Neural progenitor cell (in vitro differentiated cells): ENCODE results near the gene ANKRD39. TPM values are rescaled to one million over a fixed set of nuclear protein-coding genes. Genes with fewer than 3 reads are reported as not detected.

ENCODE experiments used
- DNase-seq: peaks from one replicate; pipeline ENCODE4 v3.0.0-alpha.2; 2016; ENCODE audit warnings: low spot score
- H2AFZ ChIP-seq: fragments of 200-600 bp; sonication (generic); replicated peaks from 2 replicates; pipeline ENCODE4 v1.6.1; 2016; ENCODE audit warnings: antibody characterized with exemption
- H3F3A ChIP-seq: fragments of 200-600 bp; sonication (generic); 2 replicates; pipeline ENCODE4 v1.6.1; 2016; ENCODE audit warnings: antibody characterized with exemption, low read depth
- H3K27ac ChIP-seq: fragments of 200-600 bp; sonication (generic); 2 replicates; pipeline ENCODE4 v1.5.1; 2016; ENCODE audit warnings: mild to moderate bottlenecking
- H3K27me3 ChIP-seq: fragments of 200-600 bp; sonication (generic); 2 replicates; pipeline ENCODE4 v1.6.1; 2016; ENCODE audit warnings: mild to moderate bottlenecking, moderate library complexity
- H3K36me3 ChIP-seq: fragments of 200-600 bp; sonication (generic); 2 replicates; pipeline ENCODE4 v1.5.1; 2016
- H3K4me1 ChIP-seq: fragments of 200-600 bp; sonication (generic); 2 replicates; pipeline ENCODE4 v1.6.1; 2016; ENCODE audit warnings: mixed run types
- H3K4me2 ChIP-seq: fragments of 200-600 bp; sonication (generic); 2 replicates; pipeline ENCODE4 v1.6.1; 2016
- H3K4me3 ChIP-seq: fragments of 200-600 bp; sonication (generic); 2 replicates; pipeline ENCODE4 v1.5.1; 2016
- H3K79me2 ChIP-seq: fragments of 200-600 bp; sonication (generic); 2 replicates; pipeline ENCODE4 v1.6.1; 2016; ENCODE audit warnings: low read depth
- H3K9ac ChIP-seq: fragments of 200-600 bp; sonication (generic); 2 replicates; pipeline ENCODE4 v1.6.1; 2016
- H3K9me3 ChIP-seq: fragments of 200-600 bp; sonication (generic); 2 replicates; pipeline ENCODE4 v1.5.1; 2016; ENCODE audit warnings: low read depth
- H4K20me1 ChIP-seq: fragments of 200-600 bp; sonication (generic); 2 replicates; pipeline ENCODE4 v1.6.1; 2016; ENCODE audit warnings: low read depth
- H3K27ac Mint-ChIP-seq: 3 replicates; pipeline ENCODE4 v1.8.0; 2021; ENCODE audit warnings: mixed read lengths
- H3K27me3 Mint-ChIP-seq: 2 replicates; pipeline ENCODE4 v1.8.0; 2022; ENCODE audit warnings: low read depth, mild to moderate bottlenecking, inconsistent platforms, moderate library complexity, mixed read lengths; ENCODE audit not compliant: insufficient read depth
- H3K36me3 Mint-ChIP-seq: 3 replicates; pipeline ENCODE4 v1.8.0; 2021; ENCODE audit warnings: mixed read lengths
- H3K4me1 Mint-ChIP-seq: 3 replicates; pipeline ENCODE4 v1.8.0; 2021; ENCODE audit warnings: mixed read lengths
- H3K4me3 Mint-ChIP-seq: 3 replicates; pipeline ENCODE4 v1.8.0; 2021; ENCODE audit warnings: mild to moderate bottlenecking, moderate library complexity, mixed read lengths
- H3K9me3 Mint-ChIP-seq: 3 replicates; pipeline ENCODE4 v1.8.0; 2020; ENCODE audit warnings: mixed read lengths
- EZH2 ChIP-seq: fragments of 200-600 bp; sonication (generic); IDR thresholded peaks from 2 replicates; pipeline ENCODE4 v1.6.1; 2017; ENCODE audit warnings: antibody characterized with exemption, mild to moderate bottlenecking, moderate library complexity
- EZH2phosphoT487 ChIP-seq: fragments of 200-600 bp; sonication (generic); IDR thresholded peaks from 2 replicates; pipeline ENCODE4 v1.6.1; 2017; ENCODE audit warnings: antibody characterized with exemption
- total RNA-seq: library from RNA; depleted of rRNA; stranded (reverse); fragments of >200 nt; gene quantifications from 2 replicates; pipeline ENCODE4 v1.2.3, GENCODE V29; 2015; ENCODE audit warnings: low replicate concordance
- TF ChIP-seq, protein P1 (sequence below): fragments of 200-600 bp; sonication (generic); IDR thresholded peaks from 2 replicates; pipeline ENCODE4 v1.5.1; 2017; ENCODE audit warnings: antibody characterized with exemption, mild to moderate bottlenecking

The ANKRD39 gene, protein sequence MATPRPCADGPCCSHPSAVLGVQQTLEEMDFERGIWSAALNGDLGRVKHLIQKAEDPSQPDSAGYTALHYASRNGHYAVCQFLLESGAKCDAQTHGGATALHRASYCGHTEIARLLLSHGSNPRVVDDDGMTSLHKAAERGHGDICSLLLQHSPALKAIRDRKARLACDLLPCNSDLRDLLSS
- 4.0 and 17.3 TPM in 2 replicates for total RNA-seq

DNA sequence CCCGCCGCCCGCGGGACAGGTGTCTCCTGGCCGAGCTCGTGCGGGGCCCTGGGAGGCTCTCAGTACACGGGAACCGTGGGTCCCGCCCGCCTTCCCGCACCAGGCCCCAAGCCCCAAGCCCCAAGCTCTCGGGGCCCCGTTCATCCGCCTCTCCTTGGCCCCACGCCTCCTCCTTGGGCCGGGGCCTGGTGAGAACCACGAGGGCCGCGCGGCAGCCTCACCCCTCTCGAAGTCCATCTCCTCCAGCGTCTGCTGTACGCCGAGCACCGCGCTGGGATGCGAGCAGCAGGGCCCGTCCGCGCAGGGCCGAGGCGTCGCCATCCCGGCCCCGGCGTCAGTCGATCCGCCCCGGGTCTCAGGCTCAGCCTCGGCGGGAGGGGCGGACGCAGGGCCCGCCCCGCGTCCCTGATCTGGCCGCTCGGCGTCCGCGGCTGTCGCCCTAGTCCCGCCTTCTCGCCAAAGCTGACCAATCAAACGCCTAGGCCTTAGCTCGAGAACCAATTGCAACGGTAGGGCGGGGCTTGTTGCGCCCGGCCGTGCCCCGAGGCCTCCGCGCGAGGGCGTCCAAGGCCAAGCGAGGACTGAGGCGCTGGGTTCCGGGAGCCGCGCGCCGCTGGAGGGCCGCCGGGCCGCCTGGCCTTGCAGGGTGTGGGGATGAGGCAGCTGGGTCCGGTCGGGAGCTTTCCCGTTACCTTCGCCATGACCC is at the start of gene ANKRD39:
Gene ANKRD39, minus strand, starts transcription at position 350 of the 706 bp plus-strand sequence. Its CDS starts 29 bp downstream, at position 321.
- H3K36me3 ChIP-seq: no peaks in the 10 kb centered on the region
- Mint-ChIP-seq H3K9me3 (no peaks in the 10 kb centered on the region), H3K4me3 (peak within 1 kb of the TSS; percentile 91), H3K27ac (peak within 1 kb of the TSS; percentile 21), H3K27me3 (peaks cover 9% of the 10 kb centered on the region), H3K4me1 (peaks cover 32% of the 10 kb centered on the region), H3K36me3 (peaks cover 16% of the 10 kb centered on the region)
- H3F3A ChIP-seq: peaks cover 39% of the 10 kb centered on the region
- H3K27ac ChIP-seq: no peak within 1 kb of the TSS
- DNase-seq: peak; percentile 100
- peak within 1 kb of the TSS; percentile 96 for H3K4me2 ChIP-seq
- H3K4me1 ChIP-seq: peaks cover 10% of the 10 kb centered on the region
- H3K9me3 ChIP-seq: no peaks in the 10 kb centered on the region
- peak within 1 kb of the TSS; percentile 80 for H3K4me3 ChIP-seq
- H2AFZ ChIP-seq: peak within 1 kb of the TSS; percentile 38
- H4K20me1 ChIP-seq: peaks cover 46% of the 10 kb centered on the region
- TF ChIP-seq EZH2phosphoT487 (no peak), EZH2 (no peak)
- TF ChIP-seq, protein P1, sequence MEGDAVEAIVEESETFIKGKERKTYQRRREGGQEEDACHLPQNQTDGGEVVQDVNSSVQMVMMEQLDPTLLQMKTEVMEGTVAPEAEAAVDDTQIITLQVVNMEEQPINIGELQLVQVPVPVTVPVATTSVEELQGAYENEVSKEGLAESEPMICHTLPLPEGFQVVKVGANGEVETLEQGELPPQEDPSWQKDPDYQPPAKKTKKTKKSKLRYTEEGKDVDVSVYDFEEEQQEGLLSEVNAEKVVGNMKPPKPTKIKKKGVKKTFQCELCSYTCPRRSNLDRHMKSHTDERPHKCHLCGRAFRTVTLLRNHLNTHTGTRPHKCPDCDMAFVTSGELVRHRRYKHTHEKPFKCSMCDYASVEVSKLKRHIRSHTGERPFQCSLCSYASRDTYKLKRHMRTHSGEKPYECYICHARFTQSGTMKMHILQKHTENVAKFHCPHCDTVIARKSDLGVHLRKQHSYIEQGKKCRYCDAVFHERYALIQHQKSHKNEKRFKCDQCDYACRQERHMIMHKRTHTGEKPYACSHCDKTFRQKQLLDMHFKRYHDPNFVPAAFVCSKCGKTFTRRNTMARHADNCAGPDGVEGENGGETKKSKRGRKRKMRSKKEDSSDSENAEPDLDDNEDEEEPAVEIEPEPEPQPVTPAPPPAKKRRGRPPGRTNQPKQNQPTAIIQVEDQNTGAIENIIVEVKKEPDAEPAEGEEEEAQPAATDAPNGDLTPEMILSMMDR: peak; percentile 75
- H3K27me3 ChIP-seq: no peaks in the 10 kb centered on the region
- peak within 1 kb of the TSS; percentile 54 for H3K9ac ChIP-seq
- peaks cover 29% of the 10 kb centered on the region for H3K79me2 ChIP-seq

DNA sequence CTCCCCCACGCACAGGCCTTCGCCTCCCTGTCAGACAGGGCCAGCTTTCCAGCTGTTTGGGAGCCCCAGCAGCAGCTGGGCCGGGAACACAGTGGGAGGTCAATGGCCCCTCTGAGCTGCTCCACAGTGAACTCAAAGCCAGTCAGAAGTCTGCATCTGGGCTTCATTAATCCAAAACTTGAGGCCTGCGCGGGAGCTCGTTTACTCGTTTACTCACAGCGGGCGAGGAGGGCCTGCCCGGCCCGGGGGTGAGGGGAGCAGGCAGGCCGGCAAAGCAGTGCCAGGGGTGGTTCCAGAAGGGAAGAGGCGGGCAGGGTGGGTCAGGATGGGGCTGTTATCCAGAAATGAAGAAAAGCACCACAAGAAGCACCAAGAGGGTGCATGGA is 48.9 kb upstream of the ANKRD39 start:
- H3K36me3 Mint-ChIP-seq: no peaks in the 10 kb centered on the region

DNA sequence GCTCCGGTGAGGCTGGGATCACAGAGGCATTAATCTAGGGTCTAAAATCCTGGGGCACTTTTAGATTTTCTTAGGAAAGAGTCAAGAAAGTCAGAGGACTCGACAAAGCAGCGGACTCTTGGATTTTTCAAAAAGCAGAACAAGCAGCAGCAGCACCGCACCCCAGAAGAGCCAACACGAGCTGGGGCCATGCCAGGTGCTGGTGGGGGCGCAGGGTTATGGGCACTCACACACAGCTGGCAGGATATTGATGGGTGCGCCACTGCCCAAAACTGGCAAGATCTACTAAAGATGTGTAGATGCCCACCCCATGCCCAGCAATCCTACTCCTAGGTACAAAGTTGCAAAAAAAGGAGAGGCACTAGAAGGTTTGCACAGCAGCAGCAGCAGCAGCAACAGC is 46.0 kb upstream of the ANKRD39 start:
- no peak overlapping the region for H3K4me3 ChIP-seq
- no peaks in the 10 kb centered on the region for H3K27me3 ChIP-seq
- no peaks in the 10 kb centered on the region for H3K9me3 ChIP-seq
- no peaks in the 10 kb centered on the region for H3K36me3 Mint-ChIP-seq
- no peak for DNase-seq
- H3K4me2 ChIP-seq: no peak overlapping the region
- no peak overlapping the region for H3K9ac ChIP-seq
- no peaks in the 10 kb centered on the region for H4K20me1 ChIP-seq
- H3K4me3 Mint-ChIP-seq: peak overlapping the region; percentile 37
- TF ChIP-seq, protein P1: no peak
- no peak for TF ChIP-seq EZH2
- no peak for TF ChIP-seq EZH2phosphoT487
- peak overlapping the region; percentile 62 for H3K27ac Mint-ChIP-seq
- H3K36me3 ChIP-seq: no peaks in the 10 kb centered on the region
- peaks cover 38% of the 10 kb centered on the region for H3F3A ChIP-seq
- H3K79me2 ChIP-seq: no peaks in the 10 kb centered on the region
- peaks cover 36% of the 10 kb centered on the region for H3K4me1 Mint-ChIP-seq
- peaks cover 4% of the 10 kb centered on the region for H3K27me3 Mint-ChIP-seq
- no peaks in the 10 kb centered on the region for H3K9me3 Mint-ChIP-seq
- H2AFZ ChIP-seq: peak overlapping the region; percentile 57
- H3K27ac ChIP-seq: peak overlapping the region; percentile 46
- H3K4me1 ChIP-seq: peaks cover 22% of the 10 kb centered on the region

More for the DNA sequence above, 48.9 kb upstream of the ANKRD39 start:
- peak; percentile 79 for DNase-seq
- H3K79me2 ChIP-seq: no peaks in the 10 kb centered on the region
- no peaks in the 10 kb centered on the region for H3K27me3 ChIP-seq
- no peaks in the 10 kb centered on the region for H3K9me3 Mint-ChIP-seq
- H3K9me3 ChIP-seq: no peaks in the 10 kb centered on the region
- H2AFZ ChIP-seq: peak overlapping the region; percentile 35
- peak overlapping the region; percentile 96 for H3K27ac Mint-ChIP-seq
- H3K4me3 ChIP-seq: peak overlapping the region; percentile 5
- H3K27ac ChIP-seq: peak overlapping the region; percentile 87
- TF ChIP-seq, protein P1: no peak
- TF ChIP-seq EZH2phosphoT487 (no peak), EZH2 (no peak)
- H3K27me3 Mint-ChIP-seq: peaks cover 11% of the 10 kb centered on the region
- peak overlapping the region; percentile 60 for H3K4me3 Mint-ChIP-seq
- peaks cover 47% of the 10 kb centered on the region for H3K4me1 Mint-ChIP-seq
- peaks cover 38% of the 10 kb centered on the region for H3F3A ChIP-seq
- peak overlapping the region; percentile 64 for H3K4me2 ChIP-seq
- no peaks in the 10 kb centered on the region for H4K20me1 ChIP-seq
- H3K9ac ChIP-seq: no peak overlapping the region
- no peaks in the 10 kb centered on the region for H3K36me3 ChIP-seq
- H3K4me1 ChIP-seq: peaks cover 22% of the 10 kb centered on the region
